GM23338 (cell line): ENCODE data around the gene PNPLA3. TPM values are rescaled to one million over a fixed set of nuclear protein-coding genes. Genes with fewer than 3 reads are reported as not detected.

ENCODE experiments used
- ATAC-seq: fragments of 200-7000 bp; cut with Tn5 transposase; 3 replicates; pipeline ENCODE4 v1.9.1; 2020
- DNase-seq: peaks from one replicate; pipeline ENCODE4 v3.0.0-alpha.2; 2015; ENCODE audit warnings: low spot score
- H2AFZ ChIP-seq: fragments of 200-600 bp; sonication (generic); 2 replicates; pipeline ENCODE4 v1.8.0; 2016; ENCODE audit warnings: antibody characterized with exemption, mild to moderate bottlenecking, moderate library complexity
- H3F3A ChIP-seq: fragments of 200-600 bp; sonication (generic); replicated peaks from 2 replicates; pipeline ENCODE4 v1.8.0; 2017; ENCODE audit warnings: antibody characterized with exemption, mixed run types, low read depth
- H3K27ac ChIP-seq: fragments of 200-600 bp; sonication (generic); 2 replicates; pipeline ENCODE4 v1.6.1; 2016; ENCODE audit warnings: low read depth
- H3K27me3 ChIP-seq: fragments of 200-600 bp; sonication (generic); 2 replicates; pipeline ENCODE4 v1.8.0; 2016; ENCODE audit warnings: mild to moderate bottlenecking, mixed run types, moderate library complexity; ENCODE audit not compliant: insufficient read depth
- H3K36me3 ChIP-seq: fragments of 200-600 bp; sonication (generic); 2 replicates; pipeline ENCODE4 v1.8.0; 2016; ENCODE audit warnings: mild to moderate bottlenecking; ENCODE audit not compliant: insufficient read depth
- H3K4me1 ChIP-seq: fragments of 200-600 bp; sonication (generic); 2 replicates; pipeline ENCODE4 v1.8.0; 2016; ENCODE audit warnings: mild to moderate bottlenecking, moderate library complexity; ENCODE audit not compliant: insufficient read depth
- H3K4me2 ChIP-seq: fragments of 200-600 bp; sonication (generic); 2 replicates; pipeline ENCODE4 v1.7.1; 2017; ENCODE audit warnings: mixed run types
- H3K4me3 ChIP-seq: fragments of 200-600 bp; sonication (generic); 2 replicates; pipeline ENCODE4 v1.6.1; 2016; ENCODE audit warnings: mixed run types
- H3K79me2 ChIP-seq: fragments of 200-600 bp; sonication (generic); replicated peaks from 2 replicates; pipeline ENCODE4 v1.8.0; 2017; ENCODE audit warnings: mild to moderate bottlenecking; ENCODE audit not compliant: insufficient read depth
- H3K9me2 ChIP-seq: fragments of 200-600 bp; sonication (generic); 2 replicates; pipeline ENCODE4 v1.8.0; 2017; ENCODE audit not compliant: insufficient read depth
- H4K20me1 ChIP-seq: fragments of 200-600 bp; sonication (generic); replicated peaks from 2 replicates; pipeline ENCODE4 v1.8.0; 2017; ENCODE audit warnings: mild to moderate bottlenecking; ENCODE audit not compliant: insufficient read depth
- H3K27ac Mint-ChIP-seq: 2 replicates; pipeline ENCODE4 v1.8.0; 2020; ENCODE audit warnings: inconsistent platforms, mild to moderate bottlenecking, moderate library complexity, mixed read lengths
- H3K27me3 Mint-ChIP-seq: 3 replicates; pipeline ENCODE4 v1.8.0; 2022; ENCODE audit warnings: low read depth, mild to moderate bottlenecking, moderate library complexity, mixed read lengths, inconsistent platforms; ENCODE audit not compliant: insufficient read depth, poor library complexity
- H3K36me3 Mint-ChIP-seq: 3 replicates; pipeline ENCODE4 v1.8.0; 2021; ENCODE audit warnings: low read depth, mild to moderate bottlenecking, inconsistent platforms, moderate library complexity, mixed read lengths
- H3K4me1 Mint-ChIP-seq: 3 replicates; pipeline ENCODE4 v1.8.0; 2020; ENCODE audit warnings: mild to moderate bottlenecking, inconsistent platforms, mixed read lengths
- H3K4me3 Mint-ChIP-seq: 3 replicates; pipeline ENCODE4 v1.8.0; 2021; ENCODE audit warnings: moderate library complexity, mild to moderate bottlenecking, inconsistent platforms, mixed read lengths
- H3K9me3 Mint-ChIP-seq: 3 replicates; pipeline ENCODE4 v1.8.0; 2020; ENCODE audit warnings: moderate library complexity, mild to moderate bottlenecking, inconsistent platforms, mixed read lengths
- CREB1 ChIP-seq: fragments of 250-450 bp; sonication (Bioruptor Pico); IDR thresholded peaks from 2 replicates; pipeline ENCODE4 v1.5.0; 2020; ENCODE audit warnings: low read depth, mild to moderate bottlenecking, moderate library complexity
- CTCF ChIP-seq, 2 experiments: fragments of 200-600 bp in 1 of 2; sonication (generic) in 1 of 2; conservative IDR thresholded peaks; 2 replicates each; pipeline versions ENCODE4 v1.5.1 to v1.6.1; 2016 to 2017; ENCODE audit warnings: antibody characterized with exemption in 2 of 2, low read depth in 2 of 2, mild to moderate bottlenecking in 2 of 2, moderate library complexity in 1 of 2
- ETS1 ChIP-seq: IDR thresholded peaks from 2 replicates; pipeline ENCODE4 v1.6.1; 2016; ENCODE audit warnings: antibody characterized with exemption
- EZH2 ChIP-seq: fragments of 200-600 bp; sonication (generic); IDR thresholded peaks from one replicate; pipeline ENCODE4 v1.8.0; 2017; ENCODE audit warnings: antibody characterized with exemption, mild to moderate bottlenecking, low read depth; ENCODE audit not compliant: unreplicated experiment
- JUNB ChIP-seq: IDR thresholded peaks from one replicate; pipeline ENCODE4 v1.6.1; 2016; ENCODE audit warnings: antibody characterized with exemption; ENCODE audit not compliant: unreplicated experiment
- POLR2AphosphoS5 ChIP-seq: IDR thresholded peaks from 2 replicates; pipeline ENCODE4 v1.6.1; 2016; ENCODE audit warnings: antibody characterized with exemption, low read depth
- REST ChIP-seq: IDR thresholded peaks from one replicate; pipeline ENCODE4 v1.6.1; 2018; ENCODE audit warnings: antibody characterized with exemption; ENCODE audit not compliant: unreplicated experiment
- ZNF331 ChIP-seq: fragments of 250-450 bp; sonication (Bioruptor Pico); IDR thresholded peaks from 2 replicates; pipeline ENCODE4 v1.5.0; 2020; ENCODE audit warnings: low read depth, mild to moderate bottlenecking, moderate library complexity
- long read RNA-seq: library from polyadenylated mRNA; unstranded; transcript quantifications from one replicate; pipeline ENCODE4 v2.0.0, GENCODE V29; 2020; ENCODE audit not compliant: unreplicated experiment
- polyA plus RNA-seq: library from polyadenylated mRNA; unstranded; fragments of >200 nt; fragmentation: Nextera tagmentation; extraction: Ambion mirVana; gene quantifications from 2 replicates; pipeline ENCODE4 v1.2.1, GENCODE V29; 2016
- total RNA-seq: library from RNA; depleted of rRNA; stranded (reverse); fragments of >200 nt; shearing (Covaris generic); gene quantifications from 2 replicates; pipeline ENCODE4 v1.2.3, GENCODE V29; 2014; rRNA removed

Gene PNPLA3
- total RNA-seq (17.3 and 23.4 TPM in 2 replicates), polyA plus RNA-seq (16.2 and 17.7 TPM in 2 replicates)
- long read RNA-seq, partial matches to known transcripts, result 1 of 8 reads
- long read RNA-seq, other reads (novel, unspliced or antisense), result 3 of 8 reads

- Histone ChIP-seq H3K27me3 (no peaks in the 10 kb centered on the region), H4K20me1 (no peaks in the 10 kb centered on the region; the same call in 1 of the 2 replicates), H2AFZ (peak within 1 kb of the TSS; percentile 83), H3K4me1 (peaks cover 20% of the 10 kb centered on the region), H3K36me3 (peaks cover 9% of the 10 kb centered on the region; the same call in 1 of the 2 replicates), H3F3A (no peaks in the 10 kb centered on the region), H3K9me2 (no peaks in the 10 kb centered on the region), H3K79me2 (peaks cover 28% of the 10 kb centered on the region), H3K27ac (peak within 1 kb of the TSS; percentile 86), H3K4me3 (peak within 1 kb of the TSS; percentile 85), H3K4me2 (peak within 1 kb of the TSS; percentile 90)
- no peaks in the 10 kb centered on the region for H3K9me3 Mint-ChIP-seq
- peaks cover 24% of the 10 kb centered on the region for H3K4me1 Mint-ChIP-seq
- H3K27ac Mint-ChIP-seq, result peak within 1 kb of the TSS; percentile 82
- TF ChIP-seq POLR2AphosphoS5 (peak; percentile 90), CTCF (conservative IDR thresholded peaks at IDR 0.05; ENCODE audit: low read depth in 2 of 2) (peak; percentile 41 to 46; a peak in 3 of 4 replicates), ETS1 (no peak), CREB1 (no peak)
- peak within 1 kb of the TSS; percentile 79 for H3K4me3 Mint-ChIP-seq
- H3K27me3 Mint-ChIP-seq, result peaks cover 12% of the 10 kb centered on the region
- DNase-seq (peak; percentile 98), ATAC-seq (peak; percentile 82)
- peaks cover 17% of the 10 kb centered on the region for H3K36me3 Mint-ChIP-seq
These were observed at the start of gene PNPLA3 for GRCh38 chr22:43923631-43924464. PNPLA3 (plus strand) TSS chr22:43923805; CDS start chr22:43923912, 107 bp downstream.

GRCh38 chr22:43876866-43877509 lies 46.6 kb upstream of the PNPLA3 start:
- no peaks in the 10 kb centered on the region for H3K79me2 ChIP-seq
- H3K27me3 Mint-ChIP-seq, result peaks cover 3% of the 10 kb centered on the region

More at GRCh38 chr22:43876866-43877509, 46.6 kb upstream of the PNPLA3 start:
- Histone ChIP-seq H3K27ac (no peak overlapping the region), H3K36me3 (no peaks in the 10 kb centered on the region), H3K4me1 (no peaks in the 10 kb centered on the region), H3F3A (no peaks in the 10 kb centered on the region), H2AFZ (no peak overlapping the region), H4K20me1 (no peaks in the 10 kb centered on the region), H3K27me3 (no peaks in the 10 kb centered on the region), H3K9me2 (no peaks in the 10 kb centered on the region), H3K4me3 (no peak overlapping the region), H3K4me2 (no peak overlapping the region)
- DNase-seq (no peak), ATAC-seq (no peak)
- Mint-ChIP-seq H3K9me3 (peaks cover 33% of the 10 kb centered on the region), H3K4me3 (no peak overlapping the region), H3K36me3 (peaks cover 13% of the 10 kb centered on the region), H3K4me1 (no peaks in the 10 kb centered on the region), H3K27ac (no peak overlapping the region)
- TF ChIP-seq ZNF331 (CRISPR knock-in tag) (no peak), ETS1 (no peak), JUNB (no peak), REST (no peak), EZH2 (no peak)
